ENCODE measurements around the gene RNF126.

RNF126 gene

DNA sequence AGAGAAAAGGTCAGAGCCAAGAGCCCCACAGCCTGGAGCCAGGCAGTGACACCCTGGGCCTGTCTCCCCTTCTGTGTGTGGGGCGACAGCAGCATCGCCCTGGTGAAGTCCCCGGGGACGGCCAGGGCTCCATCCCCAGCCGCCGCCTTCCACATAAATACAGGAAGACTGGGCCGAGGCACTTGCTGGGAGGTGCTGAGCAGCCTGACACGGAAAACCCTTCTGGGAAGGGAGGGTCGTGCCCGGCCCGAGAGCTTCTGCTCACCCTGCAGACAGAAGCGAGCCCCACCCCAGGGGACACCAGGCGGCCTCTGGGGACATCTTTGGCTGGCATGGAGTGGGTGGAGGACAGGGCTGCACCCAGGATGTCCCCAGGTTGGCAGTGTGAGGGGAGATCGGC lies 18.2 kb downstream of the RNF126 start:
- no peak for DNase-seq (ENCODE audit: low read depth in 1 of 2, low spot score in 1 of 2)
- Histone ChIP-seq H3K27me3 (ENCODE audit: insufficient read depth, poor library complexity, severe bottlenecking) (no peaks in the 10 kb centered on the region), H3K4me3 (replicated peaks; ENCODE audit: insufficient read depth, low read length) (no peak overlapping the region), H3K27ac (replicated peaks) (no peak overlapping the region)
- TF ChIP-seq, protein P1, sequence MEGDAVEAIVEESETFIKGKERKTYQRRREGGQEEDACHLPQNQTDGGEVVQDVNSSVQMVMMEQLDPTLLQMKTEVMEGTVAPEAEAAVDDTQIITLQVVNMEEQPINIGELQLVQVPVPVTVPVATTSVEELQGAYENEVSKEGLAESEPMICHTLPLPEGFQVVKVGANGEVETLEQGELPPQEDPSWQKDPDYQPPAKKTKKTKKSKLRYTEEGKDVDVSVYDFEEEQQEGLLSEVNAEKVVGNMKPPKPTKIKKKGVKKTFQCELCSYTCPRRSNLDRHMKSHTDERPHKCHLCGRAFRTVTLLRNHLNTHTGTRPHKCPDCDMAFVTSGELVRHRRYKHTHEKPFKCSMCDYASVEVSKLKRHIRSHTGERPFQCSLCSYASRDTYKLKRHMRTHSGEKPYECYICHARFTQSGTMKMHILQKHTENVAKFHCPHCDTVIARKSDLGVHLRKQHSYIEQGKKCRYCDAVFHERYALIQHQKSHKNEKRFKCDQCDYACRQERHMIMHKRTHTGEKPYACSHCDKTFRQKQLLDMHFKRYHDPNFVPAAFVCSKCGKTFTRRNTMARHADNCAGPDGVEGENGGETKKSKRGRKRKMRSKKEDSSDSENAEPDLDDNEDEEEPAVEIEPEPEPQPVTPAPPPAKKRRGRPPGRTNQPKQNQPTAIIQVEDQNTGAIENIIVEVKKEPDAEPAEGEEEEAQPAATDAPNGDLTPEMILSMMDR (IDR thresholded peaks at IDR 0.05; ENCODE audit: insufficient read depth, low read length), result no peak
- no peak for TF ChIP-seq SPI1 (IDR thresholded peaks at IDR 0.05; ENCODE audit: borderline replicate concordance, low read depth)

DNA sequence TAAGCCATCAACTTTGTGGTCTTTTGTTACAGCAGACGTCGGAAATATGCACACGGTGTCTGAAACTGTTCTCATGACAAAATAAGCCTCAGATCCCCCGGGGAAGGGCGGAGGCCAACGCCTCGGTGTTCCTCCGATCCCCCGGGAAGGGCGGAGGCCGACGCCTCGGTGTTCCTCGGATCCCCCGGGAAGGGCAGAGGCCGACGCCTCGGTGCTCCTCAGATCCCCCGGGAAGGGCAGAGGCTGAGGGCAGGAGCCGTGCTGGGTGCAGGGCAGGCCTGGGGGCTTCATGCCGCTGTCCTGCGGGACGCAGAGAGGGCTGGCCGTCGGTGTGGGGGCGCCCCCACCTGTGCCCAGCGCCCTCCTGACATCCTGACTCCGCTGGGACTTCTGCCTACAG lies 18.7 kb downstream of the RNF126 start:
- no peaks in the 10 kb centered on the region for H3K27me3 ChIP-seq (ENCODE audit: insufficient read depth, poor library complexity, severe bottlenecking)
- no peak for DNase-seq (ENCODE audit: low read depth in 1 of 2, low spot score in 1 of 2)
- H3K4me3 ChIP-seq (replicated peaks; ENCODE audit: insufficient read depth, low read length), result no peak overlapping the region
- no peak overlapping the region for H3K27ac ChIP-seq (replicated peaks)
- TF ChIP-seq SPI1 (IDR thresholded peaks at IDR 0.05; ENCODE audit: borderline replicate concordance, low read depth) (no peak), POLR2AphosphoS5 (IDR thresholded peaks at IDR 0.05; ENCODE audit: low read depth) (no peak), GABPA (IDR thresholded peaks at IDR 0.05; ENCODE audit: low read depth) (no peak)
- TF ChIP-seq, protein P1 (IDR thresholded peaks at IDR 0.05; ENCODE audit: insufficient read depth, low read length), result no peak
- TF ChIP-seq, protein P2, sequence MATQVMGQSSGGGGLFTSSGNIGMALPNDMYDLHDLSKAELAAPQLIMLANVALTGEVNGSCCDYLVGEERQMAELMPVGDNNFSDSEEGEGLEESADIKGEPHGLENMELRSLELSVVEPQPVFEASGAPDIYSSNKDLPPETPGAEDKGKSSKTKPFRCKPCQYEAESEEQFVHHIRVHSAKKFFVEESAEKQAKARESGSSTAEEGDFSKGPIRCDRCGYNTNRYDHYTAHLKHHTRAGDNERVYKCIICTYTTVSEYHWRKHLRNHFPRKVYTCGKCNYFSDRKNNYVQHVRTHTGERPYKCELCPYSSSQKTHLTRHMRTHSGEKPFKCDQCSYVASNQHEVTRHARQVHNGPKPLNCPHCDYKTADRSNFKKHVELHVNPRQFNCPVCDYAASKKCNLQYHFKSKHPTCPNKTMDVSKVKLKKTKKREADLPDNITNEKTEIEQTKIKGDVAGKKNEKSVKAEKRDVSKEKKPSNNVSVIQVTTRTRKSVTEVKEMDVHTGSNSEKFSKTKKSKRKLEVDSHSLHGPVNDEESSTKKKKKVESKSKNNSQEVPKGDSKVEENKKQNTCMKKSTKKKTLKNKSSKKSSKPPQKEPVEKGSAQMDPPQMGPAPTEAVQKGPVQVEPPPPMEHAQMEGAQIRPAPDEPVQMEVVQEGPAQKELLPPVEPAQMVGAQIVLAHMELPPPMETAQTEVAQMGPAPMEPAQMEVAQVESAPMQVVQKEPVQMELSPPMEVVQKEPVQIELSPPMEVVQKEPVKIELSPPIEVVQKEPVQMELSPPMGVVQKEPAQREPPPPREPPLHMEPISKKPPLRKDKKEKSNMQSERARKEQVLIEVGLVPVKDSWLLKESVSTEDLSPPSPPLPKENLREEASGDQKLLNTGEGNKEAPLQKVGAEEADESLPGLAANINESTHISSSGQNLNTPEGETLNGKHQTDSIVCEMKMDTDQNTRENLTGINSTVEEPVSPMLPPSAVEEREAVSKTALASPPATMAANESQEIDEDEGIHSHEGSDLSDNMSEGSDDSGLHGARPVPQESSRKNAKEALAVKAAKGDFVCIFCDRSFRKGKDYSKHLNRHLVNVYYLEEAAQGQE (IDR thresholded peaks at IDR 0.05; ENCODE audit: insufficient replicate concordance, low read depth), result no peak

DNA sequence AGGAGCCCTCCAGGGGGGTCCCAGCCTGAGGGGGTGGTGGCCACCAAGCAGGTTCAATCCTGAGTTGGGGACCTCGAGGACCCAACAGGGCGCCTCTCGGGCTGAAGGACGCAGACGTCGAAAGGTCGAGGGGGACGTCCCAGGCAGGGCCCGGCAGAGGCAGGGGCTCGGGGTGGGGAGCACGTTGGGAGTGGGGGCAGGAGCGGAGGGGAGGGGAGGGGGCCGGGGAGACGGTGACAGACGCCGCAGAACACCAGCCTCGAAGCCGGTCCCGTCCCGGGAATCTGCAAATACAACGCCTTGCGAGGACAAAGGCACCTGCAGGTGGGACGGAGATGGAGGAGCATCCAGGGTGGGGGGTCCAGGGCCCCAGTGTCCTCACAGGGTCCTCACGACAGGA lies 19.3 kb downstream of the RNF126 start:
- no peak overlapping the region for H3K4me3 ChIP-seq (replicated peaks; ENCODE audit: insufficient read depth, low read length)
- no peak overlapping the region for H3K27ac ChIP-seq (replicated peaks)
- DNase-seq (ENCODE audit: low read depth in 1 of 2, low spot score in 1 of 2), result no peak
- peaks cover 4% of the 10 kb centered on the region for H3K27me3 ChIP-seq (ENCODE audit: insufficient read depth, poor library complexity, severe bottlenecking)
- no peak for TF ChIP-seq SPI1 (IDR thresholded peaks at IDR 0.05; ENCODE audit: borderline replicate concordance, low read depth)
- no peak for TF ChIP-seq POLR2AphosphoS5 (IDR thresholded peaks at IDR 0.05; ENCODE audit: low read depth)
- TF ChIP-seq, protein P1 (IDR thresholded peaks at IDR 0.05; ENCODE audit: insufficient read depth, low read length), result no peak
- TF ChIP-seq GABPA (IDR thresholded peaks at IDR 0.05; ENCODE audit: low read depth), result no peak
- TF ChIP-seq, protein P2 (IDR thresholded peaks at IDR 0.05; ENCODE audit: insufficient replicate concordance, low read depth), result no peak

All from HL-60 (cell line).